ENCODE measurements around the gene CTIF.

Gene CTIF

DNA sequence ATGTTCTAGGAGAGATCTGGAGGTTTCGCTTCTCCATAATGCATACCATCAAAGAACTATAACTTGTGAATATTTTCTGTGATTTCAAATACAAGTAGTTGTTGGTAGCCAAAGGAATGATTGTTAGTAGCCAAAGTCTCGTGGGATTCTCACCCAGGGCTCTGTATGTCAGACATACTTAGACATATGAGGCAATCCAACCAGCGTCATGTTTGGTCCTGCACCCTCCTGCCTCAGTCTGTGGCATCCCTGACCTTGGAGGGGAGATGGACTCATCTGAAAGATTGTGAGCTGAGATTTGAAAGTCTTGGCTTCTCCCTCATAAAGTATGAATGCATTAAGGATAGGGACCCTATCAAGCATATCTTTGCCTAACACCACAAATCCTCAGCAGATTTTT, 81.2 kb downstream of the CTIF start:
- no peak for DNase-seq (ENCODE audit: low read depth)

DNA sequence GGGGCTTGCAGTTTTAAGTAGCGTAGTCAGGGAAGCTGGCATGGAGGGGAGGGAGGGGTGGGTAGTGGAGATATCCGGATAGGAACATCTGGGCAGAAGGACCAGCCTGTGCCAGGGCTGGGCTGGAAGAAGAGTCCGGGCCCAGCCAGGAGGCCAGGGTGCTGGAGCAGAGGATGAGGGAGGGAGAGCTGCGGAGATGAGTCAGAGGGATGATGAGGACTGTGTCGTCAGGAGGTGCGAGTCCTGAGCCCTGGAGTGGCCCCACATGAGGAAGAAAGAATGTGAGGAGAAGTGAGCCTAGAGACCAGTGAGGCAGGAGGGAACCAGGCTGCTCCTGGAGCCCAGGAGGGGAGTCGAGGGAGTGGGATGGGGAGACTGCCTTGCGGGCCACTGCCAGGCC, 82.4 kb downstream of the CTIF start:
- peak; percentile 57 for DNase-seq (ENCODE audit: low read depth)

DNA sequence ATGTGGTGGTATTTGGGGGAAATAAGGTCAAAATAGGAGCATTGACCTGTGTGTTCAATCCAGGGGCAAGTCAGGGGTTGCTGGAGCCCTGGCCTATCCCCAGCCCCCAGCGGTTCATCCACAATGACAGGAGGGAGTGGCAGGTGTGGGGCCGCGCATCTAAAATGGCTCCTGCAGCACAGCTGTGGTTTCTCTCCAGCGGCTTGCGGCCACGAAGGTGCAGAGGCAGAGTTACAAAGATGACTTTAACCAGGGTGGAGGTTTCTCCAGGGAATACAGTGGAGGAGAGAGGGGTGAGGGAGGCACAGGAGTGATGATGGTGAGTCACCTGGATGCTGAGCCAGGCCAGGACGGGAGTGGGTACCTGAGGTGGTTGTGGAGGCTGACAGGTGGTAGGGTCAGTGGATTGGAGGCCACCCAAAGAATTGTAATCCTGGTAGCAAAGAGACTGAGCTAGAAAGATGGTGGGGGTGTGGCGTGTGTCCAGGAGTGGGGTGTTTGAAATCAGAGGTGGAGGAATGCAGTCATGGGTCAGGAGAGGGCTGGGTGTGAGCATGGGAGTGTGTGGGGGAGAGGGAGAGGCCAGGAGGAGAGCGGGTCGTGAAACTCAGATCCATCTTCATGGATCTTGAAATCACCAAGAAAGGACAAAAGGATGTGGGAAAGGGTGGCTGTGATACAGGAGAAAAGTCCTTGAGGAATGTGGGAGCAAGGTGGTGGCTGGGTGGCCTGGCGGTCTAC, 83.2 kb downstream of the CTIF start:
- no peak for DNase-seq (ENCODE audit: low read depth)

DNA sequence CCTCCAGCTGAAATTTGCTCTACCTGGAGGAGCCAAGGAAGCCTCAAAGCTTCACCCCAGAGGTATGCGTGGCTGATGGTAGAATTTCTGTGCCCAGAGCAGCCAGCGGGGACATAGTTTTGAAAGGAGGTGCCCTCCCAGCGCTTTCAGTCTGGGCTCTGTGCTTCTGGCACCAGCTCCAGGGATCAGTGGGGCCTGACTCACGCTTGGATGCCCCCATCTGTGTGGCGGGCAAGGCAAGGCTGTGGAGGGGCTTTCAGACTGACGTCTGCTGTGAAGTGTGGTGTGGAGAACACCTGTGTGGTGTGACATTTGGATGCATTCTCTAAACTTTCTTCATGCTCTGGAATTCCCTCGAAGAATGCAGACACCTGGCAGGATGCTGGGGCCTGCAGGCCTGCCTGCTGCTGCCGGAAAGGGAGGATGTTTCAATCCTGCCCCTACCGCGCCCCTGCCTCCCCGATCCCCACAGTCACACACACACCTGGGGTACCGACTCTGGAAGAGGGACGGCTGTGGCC, 84.1 kb downstream of the CTIF start:
- peak; percentile 17 for DNase-seq (ENCODE audit: low read depth)

DNA sequence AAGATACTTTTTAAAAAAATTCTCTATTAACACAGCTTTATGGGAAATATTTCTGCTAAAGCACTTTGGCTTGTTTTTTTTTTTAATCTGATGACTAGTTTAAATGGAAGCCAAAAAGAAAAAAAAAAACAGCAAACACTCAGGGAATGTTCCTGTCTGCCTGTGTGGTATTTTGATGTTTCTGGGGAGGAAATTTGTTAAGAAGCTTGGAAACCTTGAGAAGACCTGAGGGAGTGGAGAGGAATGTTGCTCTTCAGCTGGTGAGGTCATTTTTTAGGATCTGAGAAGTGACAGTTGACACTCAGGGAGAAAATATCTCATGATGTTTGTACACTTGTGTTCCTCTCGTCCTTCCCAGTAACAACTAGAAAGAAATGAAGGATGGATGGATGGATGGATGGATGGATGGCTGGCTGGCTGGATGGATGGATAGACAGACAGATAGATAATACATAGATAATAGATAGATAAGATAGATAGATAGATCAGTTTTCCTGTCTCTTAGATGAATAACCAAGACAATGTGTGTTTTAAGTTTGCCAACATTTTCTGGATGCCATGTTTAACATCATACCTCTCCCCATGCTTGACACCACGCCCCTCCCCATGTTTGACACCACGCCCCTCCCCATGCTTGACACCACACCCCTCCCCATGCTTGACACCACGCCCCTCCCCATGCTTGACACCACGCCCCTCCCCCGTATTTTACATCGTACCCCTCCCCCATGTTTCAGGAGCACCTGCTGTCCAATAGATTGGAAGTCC, 84.8 kb downstream of the CTIF start:
- DNase-seq (ENCODE audit: low read depth): peak; percentile 82

DNA sequence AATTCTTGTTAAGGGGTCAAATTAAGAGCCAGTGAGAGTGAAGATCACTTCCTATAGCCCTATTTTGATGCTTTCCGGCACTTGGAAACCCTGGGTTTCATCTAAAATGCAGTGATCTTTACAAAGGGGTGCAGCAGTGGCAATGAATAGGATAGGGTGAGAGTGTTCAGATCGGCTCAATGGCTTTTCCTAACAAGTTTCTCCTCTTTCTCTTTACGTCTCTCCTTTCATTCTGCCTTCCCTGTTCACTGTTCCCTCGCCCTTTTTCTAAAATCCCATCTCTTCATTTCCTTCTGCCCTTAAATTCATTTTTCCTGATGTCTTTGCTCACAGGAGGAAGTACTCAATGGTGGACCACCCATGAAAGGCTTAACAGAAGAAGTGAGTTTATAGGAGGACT, 86.0 kb downstream of the CTIF start:
- DNase-seq (ENCODE audit: low read depth): no peak

DNA sequence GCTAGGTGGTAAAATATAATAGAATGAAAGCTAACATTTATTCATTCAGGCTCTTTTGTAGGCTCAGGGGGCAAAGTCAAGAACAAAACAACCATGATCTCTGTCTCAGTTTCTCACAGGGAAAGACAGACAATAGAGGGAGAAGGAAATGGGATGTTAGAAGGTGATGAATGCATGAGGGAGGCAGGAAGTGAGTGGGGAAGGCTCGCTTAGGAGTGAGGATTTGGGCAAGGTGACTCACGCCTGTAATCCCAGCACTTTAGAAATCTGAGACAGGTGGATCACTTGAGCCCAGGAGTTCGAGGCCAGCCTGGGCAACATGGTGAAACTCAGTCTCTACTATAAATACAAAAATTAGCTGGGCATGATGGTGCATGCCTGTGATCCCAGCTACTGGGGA, 88.4 kb downstream of the CTIF start:
- DNase-seq (ENCODE audit: low read depth): no peak

DNA sequence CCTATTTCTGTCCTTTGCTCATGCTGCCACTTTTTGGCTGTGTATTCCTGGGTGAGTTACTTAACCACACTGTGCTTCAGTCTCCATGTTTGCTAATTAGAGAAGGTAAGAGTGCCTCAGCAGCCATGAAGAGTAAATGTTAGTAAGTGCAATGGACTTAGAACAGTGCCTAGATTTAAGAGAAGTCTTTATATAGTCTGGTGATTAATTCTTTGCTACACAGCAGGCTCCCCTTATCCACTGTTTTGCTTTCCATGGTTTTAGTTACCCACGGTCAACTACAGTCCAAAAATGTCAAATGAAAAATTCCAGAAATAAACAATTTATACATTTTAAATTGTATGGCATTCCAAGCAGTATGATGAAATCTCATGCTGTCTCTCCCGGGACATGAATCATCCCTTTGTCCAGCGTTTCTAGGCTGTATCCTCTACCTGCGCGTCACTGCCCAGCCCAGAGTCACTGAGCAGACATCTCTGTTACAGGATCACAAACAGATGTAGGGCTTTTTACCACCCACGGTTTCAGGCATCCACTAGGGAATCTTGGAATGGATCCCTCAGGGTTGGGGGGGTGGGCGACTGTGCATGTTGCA, 91.0 kb downstream of the CTIF start:
- peak; percentile 98 for DNase-seq (ENCODE audit: low read depth)

DNA sequence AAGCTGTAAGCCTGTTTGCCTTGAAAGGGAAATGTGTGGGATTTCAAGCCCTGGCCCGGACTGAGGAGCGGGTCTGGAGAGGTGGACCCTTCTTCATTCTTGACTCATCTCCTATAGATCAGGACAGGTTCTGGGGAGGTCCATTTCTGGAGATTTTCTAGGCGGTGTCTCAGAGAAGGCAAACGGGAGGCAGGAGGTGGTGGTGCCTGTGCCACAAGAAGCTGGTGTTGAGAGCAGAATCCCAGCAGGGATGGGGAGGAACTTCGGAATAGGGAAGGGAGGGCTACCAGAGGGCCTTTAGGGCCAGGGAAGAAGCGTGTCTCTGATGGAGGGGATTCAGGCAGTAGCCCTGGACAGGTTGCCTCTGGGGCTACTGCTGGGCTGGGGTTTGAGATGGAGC, 93.0 kb downstream of the CTIF start:
- DNase-seq (ENCODE audit: low read depth): no peak

DNA sequence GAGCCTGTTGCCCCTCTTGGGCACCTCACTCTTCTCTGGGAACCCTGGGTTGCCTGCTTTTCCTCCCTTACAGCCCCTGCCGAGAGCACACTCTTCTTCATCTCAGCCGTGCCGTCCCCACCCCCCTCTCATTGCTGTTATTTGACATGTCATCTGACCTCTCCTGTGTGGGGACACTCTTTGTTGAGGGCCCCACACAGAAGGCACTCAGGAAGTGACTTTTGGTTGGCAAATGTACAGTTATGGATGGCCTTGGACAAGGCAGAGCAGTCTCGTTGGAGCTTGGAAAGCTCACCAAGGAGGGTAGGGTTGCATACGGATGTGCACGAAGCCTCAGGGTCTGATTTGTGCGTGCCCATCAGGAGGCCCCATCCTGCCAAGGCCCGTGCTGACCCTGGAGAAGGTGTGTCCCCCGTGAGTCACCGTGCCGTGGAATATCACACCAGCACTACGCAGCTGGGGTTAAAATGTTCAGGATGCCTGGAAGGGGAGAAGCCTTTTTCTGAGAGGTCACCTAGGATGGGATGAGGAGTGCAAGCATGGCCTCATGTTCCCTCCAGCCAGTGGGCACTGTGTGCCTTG, 93.9 kb downstream of the CTIF start:
- DNase-seq (ENCODE audit: low read depth): no peak

DNA sequence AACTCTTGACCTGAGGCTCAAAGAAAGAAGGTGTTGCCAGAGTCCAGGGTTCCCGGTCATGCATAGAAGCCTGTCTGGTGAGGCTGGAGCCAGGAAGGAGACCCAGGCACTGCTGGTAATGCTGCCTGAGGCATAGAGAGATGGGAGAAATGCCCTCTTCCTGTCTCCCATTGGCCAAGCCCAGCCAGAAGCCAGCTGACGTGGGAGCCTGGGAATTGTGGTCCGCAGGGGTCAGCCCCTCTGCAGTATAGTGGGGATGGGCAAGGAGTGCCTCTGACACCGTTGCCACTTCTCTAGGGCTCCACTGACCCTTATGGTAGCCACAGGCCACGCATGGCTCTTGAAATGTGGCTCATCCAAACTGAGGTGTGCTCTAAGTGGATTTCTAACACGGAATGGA, 95.7 kb downstream of the CTIF start:
- no peak for DNase-seq (ENCODE audit: low read depth)

DNA sequence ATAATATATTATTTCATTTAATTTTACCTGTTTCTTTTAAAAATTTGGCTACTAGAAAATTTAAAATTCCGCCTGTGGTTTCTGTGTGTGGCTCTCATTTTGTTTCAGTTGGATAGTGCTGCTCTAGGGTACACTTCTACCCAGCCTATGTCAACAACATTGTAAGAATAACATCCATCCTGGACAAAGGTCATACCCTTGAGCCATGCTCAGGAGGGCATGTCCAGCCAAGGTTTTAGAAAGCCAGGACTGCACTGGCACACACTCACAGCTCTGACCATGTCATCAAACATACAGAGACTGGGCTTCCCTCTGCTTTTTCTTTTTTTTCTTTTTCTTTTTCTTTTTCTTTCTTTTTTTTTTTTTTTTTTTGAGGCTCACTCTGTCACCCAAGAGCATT, 96.1 kb downstream of the CTIF start:
- no peak for DNase-seq (ENCODE audit: low read depth)

DNA sequence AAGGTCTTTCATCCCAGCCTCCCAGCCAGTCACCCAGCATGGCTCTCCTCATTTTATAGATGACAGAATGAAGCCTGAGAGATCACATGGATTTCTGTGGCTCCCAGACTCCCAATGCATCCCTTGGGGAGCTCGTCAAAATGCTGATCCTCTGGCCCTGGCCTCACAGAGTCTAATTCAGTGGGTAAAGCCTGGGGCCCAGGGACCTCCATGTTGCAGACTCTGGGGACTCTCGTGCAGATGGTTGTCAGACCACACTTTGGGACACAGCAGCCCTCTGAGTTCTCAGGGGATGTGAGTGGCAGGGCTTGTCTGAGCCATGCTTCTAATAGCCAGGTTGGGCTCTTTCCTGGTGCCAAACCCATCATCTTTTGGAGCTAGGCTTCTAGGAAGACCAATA, 97.0 kb downstream of the CTIF start:
- DNase-seq (ENCODE audit: low read depth): no peak

DNA sequence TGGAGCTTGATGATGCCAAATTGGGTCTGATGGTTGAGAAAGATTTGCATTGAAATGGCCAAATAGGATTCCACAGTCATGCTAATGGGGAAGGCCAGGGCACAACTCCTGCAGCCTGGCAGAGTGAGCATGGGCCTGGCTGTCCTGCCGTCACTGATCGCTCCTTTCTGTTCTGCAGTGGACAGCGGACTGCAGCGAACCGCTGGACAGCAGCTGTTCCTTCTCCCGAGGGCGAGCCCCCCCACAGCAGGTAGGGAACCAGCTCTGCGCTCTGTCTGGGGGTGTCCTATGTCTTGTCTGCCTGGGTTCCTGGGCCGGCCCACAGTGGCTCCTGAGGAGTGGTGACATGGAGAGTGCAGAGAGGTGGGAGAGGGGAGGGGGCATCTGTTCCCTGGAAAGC, 97.6 kb downstream of the CTIF start:
- no peak for DNase-seq (ENCODE audit: low read depth)

DNA sequence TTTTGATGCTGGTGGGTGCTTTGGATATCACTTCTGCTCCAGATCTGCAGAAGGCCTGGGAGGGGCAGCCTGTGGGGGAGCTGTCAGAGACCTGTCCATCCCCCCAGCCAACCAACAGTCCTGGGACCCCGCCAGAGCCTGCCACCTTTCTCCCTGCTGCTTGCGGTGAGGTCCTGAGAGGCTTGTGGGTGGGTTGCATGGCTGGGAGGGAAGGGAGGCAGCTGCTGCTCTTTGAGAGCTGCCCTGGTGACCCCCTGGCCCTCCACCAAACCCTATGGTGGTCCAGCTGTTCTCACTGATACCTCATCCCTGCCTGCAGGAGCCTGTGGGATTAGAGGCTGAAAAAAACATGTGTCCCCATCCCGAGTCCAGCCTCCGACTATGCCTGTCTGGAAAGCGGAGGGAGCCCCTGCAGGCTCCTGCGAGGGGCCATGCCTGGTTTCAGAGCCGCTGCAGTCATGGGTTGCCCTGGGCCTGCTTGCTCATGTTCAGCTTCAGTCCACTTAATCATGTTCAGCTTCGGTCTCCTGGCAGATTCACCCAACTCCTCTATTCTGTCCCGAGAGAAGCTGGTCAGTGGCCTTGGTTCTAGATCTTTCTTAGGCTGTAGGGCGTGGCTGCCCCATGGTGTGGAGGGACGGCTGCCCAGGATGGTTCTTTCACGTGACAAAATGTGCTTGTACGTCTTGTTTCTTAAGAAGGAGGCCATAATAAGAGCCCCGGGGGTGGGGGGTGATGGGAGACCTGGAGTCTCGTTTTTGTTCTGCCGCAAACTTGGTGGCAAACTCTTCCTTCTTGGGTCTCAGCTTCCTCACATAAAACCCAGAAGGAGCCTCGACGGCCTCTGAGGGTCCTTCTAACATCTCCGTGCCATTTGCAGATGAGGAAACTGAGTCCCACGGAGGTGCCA, 98.5 kb downstream of the CTIF start:
- no peak for DNase-seq (ENCODE audit: low read depth)

DNA sequence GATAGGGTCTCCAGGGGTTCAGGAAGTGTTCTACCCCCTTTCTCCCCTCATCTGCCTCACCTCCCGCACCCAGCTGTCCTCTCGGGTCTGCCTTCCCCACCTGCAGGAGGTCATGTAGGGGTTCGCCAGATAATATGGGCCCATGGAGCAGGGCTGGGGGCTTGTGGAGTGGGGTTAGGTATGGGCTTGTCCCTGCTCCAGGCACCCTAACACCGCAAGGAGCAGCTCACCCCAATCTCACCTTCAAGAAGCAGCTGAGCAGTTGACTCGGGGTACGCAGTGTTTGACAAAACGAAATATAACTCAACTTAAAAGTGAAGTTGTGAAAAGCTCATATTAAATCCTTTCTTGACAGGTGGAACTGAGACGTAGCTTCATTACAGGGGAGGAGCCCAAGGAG, 99.6 kb downstream of the CTIF start:
- no peak for DNase-seq (ENCODE audit: low read depth)

DNA sequence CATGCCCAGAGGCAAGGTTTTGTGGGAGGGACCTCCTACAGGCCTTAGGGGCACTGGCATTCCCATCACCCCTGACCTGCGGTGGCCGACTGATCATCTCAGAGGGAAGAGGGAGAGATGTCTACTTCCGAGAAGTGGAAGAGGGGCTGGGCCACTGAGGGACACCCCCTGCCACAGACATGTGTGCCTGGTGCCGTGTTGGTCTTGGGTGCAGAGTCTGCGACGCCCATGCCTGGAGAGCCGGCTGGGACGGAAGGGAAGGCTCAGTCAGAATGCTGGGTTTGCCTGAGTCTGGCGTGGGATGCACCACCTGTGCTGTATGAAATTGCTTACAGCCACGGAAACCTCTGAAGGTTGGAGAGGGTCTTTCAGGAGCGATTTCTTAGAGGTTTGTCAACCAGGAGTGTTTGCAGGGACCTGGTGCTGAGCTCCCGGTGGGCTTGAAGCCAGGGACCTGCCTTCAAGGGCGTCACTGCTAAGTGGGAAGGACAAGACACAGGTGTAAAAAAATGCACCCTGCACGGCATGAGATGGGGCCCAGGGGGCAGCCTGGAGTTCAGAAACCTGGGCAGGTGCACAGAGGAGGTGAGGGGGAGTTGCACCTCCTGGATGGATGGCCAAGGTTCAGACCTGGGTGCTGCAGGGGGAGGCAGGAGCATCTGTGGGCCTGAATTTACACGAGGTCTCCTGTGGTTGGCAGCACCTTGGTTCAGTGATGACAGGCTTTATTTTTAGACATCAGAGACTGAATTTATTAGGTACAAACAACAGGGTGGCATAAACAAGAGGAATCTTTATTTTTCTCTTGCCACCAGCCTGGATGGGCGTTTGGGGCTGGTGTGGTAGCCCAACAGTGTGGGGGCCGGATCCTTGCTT, 100.3 kb downstream of the CTIF start:
- DNase-seq (ENCODE audit: low read depth): no peak

DNA sequence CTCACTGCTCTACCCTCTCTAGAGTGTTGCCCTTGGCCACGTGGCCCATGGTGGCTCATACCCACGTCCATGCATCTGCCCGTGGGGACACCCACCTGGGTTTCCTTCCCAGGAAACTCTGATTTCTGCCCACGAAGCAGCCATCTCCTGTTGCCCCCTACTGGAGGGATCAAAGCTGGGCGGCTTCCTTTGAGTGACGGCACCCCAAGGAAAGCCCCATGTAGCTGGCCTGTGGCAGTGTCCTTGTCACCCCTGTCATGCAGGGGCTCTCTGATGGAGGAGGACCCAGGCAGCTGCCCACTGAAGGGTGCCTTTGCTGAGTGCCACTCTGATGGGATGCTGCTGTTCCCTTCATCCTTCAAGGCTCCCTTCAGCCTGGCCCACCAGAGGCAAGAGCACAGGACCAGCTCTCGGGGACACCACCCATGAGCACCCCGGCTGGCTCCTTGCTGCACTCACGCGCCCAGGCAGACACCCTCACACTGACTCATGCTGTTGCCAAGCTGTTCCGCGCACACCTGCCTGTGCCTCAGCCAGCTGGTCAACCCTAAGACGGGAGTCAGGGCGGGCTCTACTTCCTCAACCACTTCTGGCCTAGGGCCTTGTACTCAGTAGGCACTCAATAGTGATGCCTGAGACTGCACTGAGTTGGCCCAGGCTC, 101.1 kb downstream of the CTIF start:
- DNase-seq (ENCODE audit: low read depth): no peak

DNA sequence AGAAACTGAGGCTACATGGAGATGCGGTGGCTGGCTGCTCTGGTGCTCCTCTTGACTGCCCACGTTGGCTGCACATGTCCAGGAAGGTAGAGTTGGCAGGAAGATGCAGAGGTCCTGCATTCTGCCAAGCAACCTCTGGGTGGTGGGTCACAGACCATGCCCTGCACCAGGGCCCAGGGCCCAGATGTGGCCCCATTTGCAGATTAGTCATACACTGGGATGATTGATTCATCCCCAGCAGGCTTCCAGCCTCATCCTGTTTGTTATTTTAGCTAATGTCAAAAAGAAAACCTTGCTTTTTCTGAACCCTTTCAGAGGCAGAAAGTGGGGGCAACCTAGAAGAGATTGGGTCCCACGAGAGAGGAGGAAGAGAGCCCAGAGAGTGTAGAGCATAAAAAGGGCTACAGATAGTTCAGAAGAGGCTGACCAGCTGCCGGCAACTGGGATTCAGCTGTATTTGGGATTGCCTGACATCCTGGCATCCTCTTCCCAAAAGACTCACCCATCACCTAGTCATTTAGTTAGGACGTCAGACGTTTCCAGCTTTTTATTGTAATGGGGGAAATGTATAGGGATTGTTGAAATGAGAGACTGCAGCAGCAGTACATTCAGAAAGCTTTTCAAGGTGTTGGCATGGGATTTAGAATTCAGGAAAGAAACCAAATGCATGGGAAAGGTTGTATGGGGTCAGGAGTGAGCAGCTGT, 101.9 kb downstream of the CTIF start:
- DNase-seq (ENCODE audit: low read depth): no peak

DNA sequence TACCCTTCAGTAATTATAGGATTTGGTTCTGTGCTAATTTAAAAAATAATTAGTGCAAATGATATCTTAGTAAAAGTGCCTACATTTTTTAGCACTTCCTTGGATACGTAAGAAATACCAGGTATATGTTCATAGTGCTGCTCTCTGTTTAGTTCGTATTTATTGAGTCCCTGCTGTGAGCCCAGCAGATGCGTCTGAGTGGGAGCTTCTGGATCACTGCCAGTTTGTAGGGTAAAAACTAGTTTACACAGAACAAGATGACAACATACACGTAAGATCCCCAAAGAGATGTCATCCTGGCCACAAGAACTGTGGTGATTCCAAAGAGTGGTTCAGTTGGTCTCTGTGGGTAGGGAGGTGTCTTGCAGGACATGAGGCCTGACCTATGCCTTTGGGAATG, 103.2 kb downstream of the CTIF start:
- DNase-seq (ENCODE audit: low read depth): no peak

Measured in fibroblast of gingiva (primary cell).